GM10847 (cell line): ENCODE results near the gene MMP19.
A peak's percentile ranks its signal among the peaks of the same experiment; 100 is the strongest.

Source experiments
- POLR2A ChIP-seq: IDR thresholded peaks from 2 replicates; pipeline ENCODE4 v1.6.1; 2011; ENCODE audit not compliant: insufficient read length; ENCODE audit errors: extremely low read depth

MMP19 gene

GRCh38 chr12:55822228-55822627 is 20.5 kb downstream of the MMP19 start:
- TF ChIP-seq POLR2A = no peak

GRCh38 chr12:55820679-55821078 is 22.1 kb downstream of the MMP19 start:
- no peak for TF ChIP-seq POLR2A

- no peak for TF ChIP-seq POLR2A
Measured at GRCh38 chr12:55818886-55819285, 23.9 kb downstream of the MMP19 start.

GRCh38 chr12:55818140-55818728 is 24.5 kb downstream of the MMP19 start:
- no peak for TF ChIP-seq POLR2A

GRCh38 chr12:55817345-55818139 is 25.2 kb downstream of the MMP19 start, which contains the start of the genes ORMDL2 and SARNP:
ORMDL2 (plus strand) TSS chr12:55818041; CDS start chr12:55819000, 959 bp downstream.
SARNP (minus strand) TSS chr12:55817724; CDS start chr12:55817701, 23 bp downstream.
- TF ChIP-seq POLR2A = peak; percentile 69

- TF ChIP-seq POLR2A = no peak
Measured at GRCh38 chr12:55816881-55817344, 25.8 kb downstream of the MMP19 start.

- no peak for TF ChIP-seq POLR2A
Measured at GRCh38 chr12:55815473-55815872, 27.3 kb downstream of the MMP19 start.

- no peak for TF ChIP-seq POLR2A
Measured at GRCh38 chr12:55814257-55814656, 28.5 kb downstream of the MMP19 start.

- TF ChIP-seq POLR2A = no peak
Measured at GRCh38 chr12:55812088-55812487, 30.6 kb downstream of the MMP19 start.

GRCh38 chr12:55809274-55809673 is 33.5 kb downstream of the MMP19 start:
- no peak for TF ChIP-seq POLR2A

- TF ChIP-seq POLR2A = no peak
Measured at GRCh38 chr12:55806982-55807381, 35.8 kb downstream of the MMP19 start.

GRCh38 chr12:55797550-55797949 is 45.2 kb downstream of the MMP19 start:
- TF ChIP-seq POLR2A = no peak

- no peak for TF ChIP-seq POLR2A
Measured at GRCh38 chr12:55797068-55797467, 45.7 kb downstream of the MMP19 start.

GRCh38 chr12:55795950-55796349 is 46.8 kb downstream of the MMP19 start:
- no peak for TF ChIP-seq POLR2A

- TF ChIP-seq POLR2A = no peak
Measured at GRCh38 chr12:55789893-55790292, 52.8 kb downstream of the MMP19 start.

GRCh38 chr12:55789171-55789570 is 53.6 kb downstream of the MMP19 start:
- TF ChIP-seq POLR2A = no peak
